ENCODE results near the gene CHST8.
"Not testable (repeated sequence)": the region's sequence is repeated elsewhere in the genome, so short reads cannot be mapped to it uniquely, and the experiment has no call there.

Gene CHST8

DNA sequence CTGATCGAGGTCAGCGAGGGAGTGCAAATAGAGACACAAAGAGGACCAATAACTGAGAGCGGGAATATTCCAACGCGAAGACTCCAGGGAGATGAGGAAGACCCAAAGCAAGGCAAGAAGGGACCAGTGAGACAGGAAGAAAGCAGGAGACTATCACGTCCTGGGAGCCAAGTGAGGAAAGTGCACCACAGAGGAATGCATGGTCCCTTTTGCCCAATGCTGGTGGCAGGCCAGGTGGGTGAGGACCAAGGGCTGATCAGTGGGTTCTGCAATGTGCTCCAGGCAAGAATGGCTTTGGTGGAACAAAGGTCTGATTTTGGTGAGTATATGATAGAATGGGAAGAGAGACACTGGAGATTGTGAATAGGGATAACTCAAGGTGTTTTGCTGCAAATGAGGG, 25.4 kb downstream of the CHST8 start:
- H3K9me3 Mint-ChIP-seq: no peaks in the 10 kb centered on the region
- H3K4me1 Mint-ChIP-seq: no peaks in the 10 kb centered on the region
- peaks cover 9% of the 10 kb centered on the region for H3K27me3 Mint-ChIP-seq
- no peak overlapping the region for H3K4me3 Mint-ChIP-seq
- no peaks in the 10 kb centered on the region for H3K36me3 Mint-ChIP-seq
- no peak overlapping the region for H3K27ac Mint-ChIP-seq

DNA sequence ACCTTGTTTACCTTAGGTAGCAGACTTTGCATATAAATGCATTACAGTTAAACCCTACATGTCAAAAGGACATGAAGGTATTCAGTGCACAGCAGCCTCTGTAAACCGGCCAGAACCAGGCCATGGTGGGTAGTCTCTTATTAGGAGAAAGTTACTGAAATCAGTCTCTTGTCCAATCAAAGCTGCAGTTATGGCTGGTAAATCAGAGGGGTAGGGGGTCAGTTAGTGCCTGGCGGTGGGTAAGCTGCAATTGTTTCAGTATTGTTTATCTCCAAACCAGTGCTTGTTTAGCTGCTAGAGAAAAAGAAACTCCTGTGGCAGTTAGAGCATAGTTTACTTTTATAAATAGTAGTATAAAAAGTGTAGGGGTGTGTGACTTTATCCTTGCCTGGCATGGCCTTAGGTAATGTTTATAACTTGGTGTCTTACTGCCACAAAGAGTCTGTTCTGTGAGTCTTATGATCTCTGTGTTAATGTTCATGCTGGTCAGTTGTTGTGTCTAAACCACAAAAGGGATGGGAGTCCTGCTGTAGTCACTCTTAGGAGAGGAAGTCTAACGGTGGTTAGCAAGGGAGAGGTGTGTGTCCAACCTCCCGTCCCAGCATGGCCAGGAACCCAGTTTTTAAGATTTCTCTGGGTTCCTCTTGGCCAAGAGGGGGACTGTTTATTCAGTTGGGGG, 28.0 kb downstream of the CHST8 start:
- H3K36me3 Mint-ChIP-seq: peaks cover 2% of the 10 kb centered on the region
- H3K4me1 Mint-ChIP-seq: no peaks in the 10 kb centered on the region
- no peak overlapping the region for H3K27ac Mint-ChIP-seq
- H3K4me3 Mint-ChIP-seq: no peak overlapping the region
- H3K27me3 Mint-ChIP-seq: peaks cover 11% of the 10 kb centered on the region
- peaks cover 9% of the 10 kb centered on the region for H3K9me3 Mint-ChIP-seq

DNA sequence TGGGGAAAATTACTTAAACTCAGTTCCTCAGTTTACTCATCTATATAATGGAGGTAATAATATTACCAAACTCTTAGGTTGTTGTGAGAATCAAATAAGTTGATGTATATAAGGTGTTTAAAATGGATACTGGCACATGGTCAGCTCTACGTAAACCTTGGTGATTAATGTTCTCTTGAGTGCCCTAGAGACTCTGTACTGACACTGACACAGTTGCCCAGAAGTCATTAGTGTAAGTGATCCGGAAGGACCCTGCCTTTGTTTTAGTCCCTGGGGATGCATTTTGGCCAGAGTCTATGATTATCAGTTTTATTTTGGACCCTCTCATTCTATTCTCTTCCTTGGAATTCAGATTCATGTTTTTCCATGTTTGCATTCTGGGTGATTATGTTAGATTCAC, 31.9 kb downstream of the CHST8 start:
- Mint-ChIP-seq H3K4me3 (no peak overlapping the region), H3K27ac (no peak overlapping the region), H3K9me3 (peaks cover 9% of the 10 kb centered on the region), H3K4me1 (no peaks in the 10 kb centered on the region), H3K36me3 (peaks cover 2% of the 10 kb centered on the region), H3K27me3 (peaks cover 8% of the 10 kb centered on the region)

DNA sequence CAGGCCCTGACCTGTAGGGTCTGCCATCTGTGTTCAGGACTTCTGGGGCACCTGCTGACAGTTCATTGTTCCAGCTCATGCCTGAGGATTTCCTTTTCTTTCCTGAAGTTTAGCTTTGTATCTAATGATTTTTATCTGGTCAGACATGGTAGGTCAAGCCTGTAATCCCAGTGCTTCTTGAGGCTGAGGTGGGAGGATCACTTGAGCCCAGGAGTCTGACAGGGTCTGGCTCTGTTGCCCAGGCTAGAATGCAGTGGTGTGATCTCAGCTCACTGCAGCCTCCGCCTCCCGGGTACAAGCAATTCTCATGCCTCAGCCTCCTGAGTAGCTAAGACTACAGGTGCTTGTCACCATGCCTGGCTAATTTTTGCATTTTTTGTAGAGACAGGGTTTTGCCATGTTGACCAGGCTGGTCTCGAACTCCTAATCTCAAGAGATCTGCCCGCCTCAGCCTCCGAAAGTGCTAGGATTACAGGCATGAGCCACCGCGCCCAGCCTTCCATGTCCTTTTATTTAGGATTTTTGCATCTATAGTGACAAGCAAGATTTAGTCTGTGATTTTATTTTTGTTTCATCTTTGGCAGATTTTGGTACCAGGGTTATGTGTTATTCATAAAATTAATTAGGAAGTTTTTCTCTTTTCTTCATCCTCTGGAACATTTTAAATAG, 33.2 kb downstream of the CHST8 start:
- Mint-ChIP-seq H3K9me3 (peaks cover 9% of the 10 kb centered on the region), H3K27me3 (peaks cover 8% of the 10 kb centered on the region), H3K27ac (no peak overlapping the region), H3K4me3 (no peak overlapping the region), H3K4me1 (no peaks in the 10 kb centered on the region), H3K36me3 (peaks cover 2% of the 10 kb centered on the region)

DNA sequence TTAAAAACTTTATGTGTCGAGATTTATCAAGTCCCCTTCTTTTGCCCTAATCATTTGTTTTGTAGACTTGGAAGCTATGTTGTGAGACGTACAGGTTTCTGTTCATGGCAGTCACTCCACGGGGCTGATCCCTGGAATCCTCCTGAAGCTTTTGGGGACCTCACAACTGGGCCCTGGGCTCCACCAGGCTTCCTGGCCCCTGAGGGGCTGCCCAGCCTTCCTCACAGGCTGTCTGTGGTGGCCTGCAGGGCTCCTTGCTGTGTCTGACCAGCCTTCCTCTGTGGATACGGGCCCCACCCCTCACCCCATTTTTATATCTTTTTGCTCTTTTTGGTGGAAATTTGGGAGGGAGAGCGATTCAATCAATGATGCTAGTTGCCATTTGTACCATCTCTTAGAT, 38.1 kb downstream of the CHST8 start:
- H3K27ac Mint-ChIP-seq: no peak overlapping the region
- H3K9me3 Mint-ChIP-seq: no peaks in the 10 kb centered on the region
- no peaks in the 10 kb centered on the region for H3K4me1 Mint-ChIP-seq
- H3K27me3 Mint-ChIP-seq: peaks cover 5% of the 10 kb centered on the region
- H3K4me3 Mint-ChIP-seq: no peak overlapping the region
- no peaks in the 10 kb centered on the region for H3K36me3 Mint-ChIP-seq

DNA sequence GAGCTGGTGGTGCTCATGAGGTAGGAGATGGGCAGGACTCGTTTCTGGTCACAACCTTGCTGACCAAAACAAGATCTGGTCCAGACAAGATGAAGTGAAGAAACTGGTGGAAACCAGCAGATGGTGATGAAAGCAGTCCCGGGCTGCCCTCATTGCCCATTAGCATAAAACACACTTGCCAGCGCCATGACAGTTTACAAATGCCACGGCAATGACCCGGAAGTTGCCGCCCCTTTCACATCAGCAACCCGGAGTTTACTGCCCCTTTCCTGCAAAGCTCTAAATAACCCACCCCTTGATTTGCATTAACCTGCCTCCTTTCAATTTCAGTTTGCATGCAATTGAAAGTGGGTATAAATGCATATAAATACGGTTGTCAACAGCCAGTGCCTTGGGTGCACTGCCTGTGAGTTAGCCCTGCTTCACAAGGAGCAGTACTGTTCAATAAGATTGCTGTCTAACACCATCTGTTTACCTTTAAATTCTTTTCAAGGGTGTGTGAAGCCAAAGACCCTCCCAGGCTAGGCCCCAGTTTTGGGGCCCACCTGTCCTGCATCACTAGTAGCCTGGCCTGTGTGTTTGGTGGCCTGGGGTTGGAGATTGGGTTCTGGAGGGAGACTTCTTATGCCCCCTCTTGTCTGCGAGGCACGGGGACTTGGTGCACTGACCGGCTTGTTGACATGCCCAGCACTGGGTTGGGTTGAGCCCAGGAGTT, 38.8 kb downstream of the CHST8 start:
- no peaks in the 10 kb centered on the region for H3K36me3 Mint-ChIP-seq
- peaks cover 3% of the 10 kb centered on the region for H3K27me3 Mint-ChIP-seq
- no peaks in the 10 kb centered on the region for H3K9me3 Mint-ChIP-seq
- H3K27ac Mint-ChIP-seq: no peak overlapping the region
- H3K4me3 Mint-ChIP-seq: no peak overlapping the region
- no peaks in the 10 kb centered on the region for H3K4me1 Mint-ChIP-seq

DNA sequence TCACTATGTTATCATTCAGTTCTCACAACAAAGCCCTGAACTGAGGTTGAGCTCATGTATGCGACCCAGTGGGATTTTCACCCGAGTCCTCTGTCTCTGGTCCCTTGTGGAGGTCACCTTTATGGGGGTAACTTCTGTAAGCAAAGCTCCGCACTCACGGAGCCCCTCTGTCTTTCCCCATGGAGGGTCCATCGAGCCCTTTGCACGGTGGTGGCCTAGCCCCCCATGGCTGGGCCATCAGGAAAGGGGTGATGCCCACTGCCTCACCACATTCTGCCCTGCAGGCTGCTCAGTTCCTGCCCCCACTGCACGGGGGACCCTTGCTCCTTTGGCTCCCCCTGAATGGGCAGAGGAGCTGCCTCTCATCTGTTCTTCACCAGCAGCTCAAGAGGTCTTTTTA, 39.6 kb downstream of the CHST8 start:
- no peaks in the 10 kb centered on the region for H3K9me3 Mint-ChIP-seq
- H3K27ac Mint-ChIP-seq: no peak overlapping the region
- no peak overlapping the region for H3K4me3 Mint-ChIP-seq
- H3K36me3 Mint-ChIP-seq: no peaks in the 10 kb centered on the region
- H3K27me3 Mint-ChIP-seq: peaks cover 3% of the 10 kb centered on the region
- no peaks in the 10 kb centered on the region for H3K4me1 Mint-ChIP-seq

DNA sequence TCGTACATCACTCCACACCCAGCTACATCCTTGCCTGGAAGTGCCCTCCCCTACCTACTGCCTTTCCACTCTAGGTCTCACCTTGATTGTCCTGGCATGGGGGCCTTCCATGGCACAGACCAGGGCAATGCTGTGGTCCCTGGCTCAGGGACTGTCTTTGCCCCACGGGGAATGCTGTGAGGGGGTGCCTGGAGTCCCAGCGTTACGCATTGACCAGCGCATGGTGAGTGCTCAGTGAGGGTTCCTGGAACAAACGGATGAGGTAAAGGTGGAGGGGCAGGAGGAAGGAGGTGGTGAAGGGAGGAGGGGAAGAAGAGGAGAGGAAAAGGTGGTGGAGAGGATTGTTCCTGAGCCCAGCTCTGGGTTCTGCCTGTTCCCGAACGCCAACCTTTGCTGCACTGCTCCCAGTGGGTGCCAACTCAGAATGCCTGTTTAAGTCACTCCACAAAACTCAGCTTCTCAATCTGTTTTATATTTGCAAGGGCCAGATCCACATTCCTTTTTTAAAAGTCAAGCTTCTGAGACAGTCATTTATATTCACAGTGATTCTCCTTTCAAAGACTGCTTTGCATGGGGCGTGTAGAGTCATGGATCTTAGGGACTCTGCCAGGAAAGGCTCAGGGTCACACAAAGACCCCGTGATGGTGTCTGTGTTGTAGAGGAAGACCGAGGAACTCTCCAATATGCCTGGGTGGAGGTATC, 40.8 kb downstream of the CHST8 start:
- Mint-ChIP-seq H3K4me1 (no peaks in the 10 kb centered on the region), H3K9me3 (no peaks in the 10 kb centered on the region), H3K4me3 (no peak overlapping the region), H3K27ac (no peak overlapping the region), H3K27me3 (peaks cover 3% of the 10 kb centered on the region), H3K36me3 (no peaks in the 10 kb centered on the region)

DNA sequence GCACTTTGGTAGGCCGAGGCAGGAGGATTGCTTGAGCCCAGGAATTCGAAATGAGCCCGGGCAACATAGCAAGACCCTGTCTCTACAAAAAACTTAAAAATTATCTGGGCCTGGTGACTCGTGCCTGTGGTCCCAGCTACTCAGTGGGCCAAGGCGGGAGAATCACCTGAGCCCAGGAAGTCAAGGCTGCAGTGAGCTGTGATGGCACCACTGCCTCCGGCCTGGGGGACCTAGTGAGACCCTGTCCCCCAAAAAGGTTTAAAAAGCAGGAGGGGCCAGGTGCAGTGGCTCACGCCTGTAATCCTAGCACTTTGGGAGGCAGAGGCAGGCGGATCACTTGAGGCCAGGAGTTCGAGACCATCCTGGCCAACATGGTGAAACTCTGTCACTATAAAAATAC, 41.6 kb downstream of the CHST8 start:
- not testable (repeated sequence) for H3K27ac Mint-ChIP-seq, H3K27me3 Mint-ChIP-seq, H3K9me3 Mint-ChIP-seq, H3K4me3 Mint-ChIP-seq, H3K4me1 Mint-ChIP-seq, H3K36me3 Mint-ChIP-seq

DNA sequence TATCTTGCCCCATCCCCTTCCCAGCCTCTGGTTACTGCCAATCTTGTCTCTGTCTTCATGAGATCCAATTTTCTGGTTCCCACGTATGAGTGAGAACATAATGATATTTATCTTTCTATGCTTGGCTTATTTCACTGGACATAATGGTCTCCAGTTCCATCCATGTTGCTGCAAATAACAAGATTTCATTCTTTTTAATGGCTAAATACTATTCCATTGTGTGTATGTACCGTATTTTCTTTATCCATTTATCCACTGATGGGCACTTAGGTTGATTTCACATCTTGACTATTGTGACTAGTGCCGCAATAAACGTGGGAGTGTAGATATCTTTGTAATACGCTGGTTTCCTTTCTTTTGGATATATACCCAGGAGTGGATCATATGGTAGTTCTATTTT, 43.0 kb downstream of the CHST8 start:
- H3K27me3 Mint-ChIP-seq: peaks cover 3% of the 10 kb centered on the region
- no peaks in the 10 kb centered on the region for H3K36me3 Mint-ChIP-seq
- no peaks in the 10 kb centered on the region for H3K9me3 Mint-ChIP-seq
- no peak overlapping the region for H3K27ac Mint-ChIP-seq
- H3K4me3 Mint-ChIP-seq: no peak overlapping the region
- H3K4me1 Mint-ChIP-seq: no peaks in the 10 kb centered on the region

DNA sequence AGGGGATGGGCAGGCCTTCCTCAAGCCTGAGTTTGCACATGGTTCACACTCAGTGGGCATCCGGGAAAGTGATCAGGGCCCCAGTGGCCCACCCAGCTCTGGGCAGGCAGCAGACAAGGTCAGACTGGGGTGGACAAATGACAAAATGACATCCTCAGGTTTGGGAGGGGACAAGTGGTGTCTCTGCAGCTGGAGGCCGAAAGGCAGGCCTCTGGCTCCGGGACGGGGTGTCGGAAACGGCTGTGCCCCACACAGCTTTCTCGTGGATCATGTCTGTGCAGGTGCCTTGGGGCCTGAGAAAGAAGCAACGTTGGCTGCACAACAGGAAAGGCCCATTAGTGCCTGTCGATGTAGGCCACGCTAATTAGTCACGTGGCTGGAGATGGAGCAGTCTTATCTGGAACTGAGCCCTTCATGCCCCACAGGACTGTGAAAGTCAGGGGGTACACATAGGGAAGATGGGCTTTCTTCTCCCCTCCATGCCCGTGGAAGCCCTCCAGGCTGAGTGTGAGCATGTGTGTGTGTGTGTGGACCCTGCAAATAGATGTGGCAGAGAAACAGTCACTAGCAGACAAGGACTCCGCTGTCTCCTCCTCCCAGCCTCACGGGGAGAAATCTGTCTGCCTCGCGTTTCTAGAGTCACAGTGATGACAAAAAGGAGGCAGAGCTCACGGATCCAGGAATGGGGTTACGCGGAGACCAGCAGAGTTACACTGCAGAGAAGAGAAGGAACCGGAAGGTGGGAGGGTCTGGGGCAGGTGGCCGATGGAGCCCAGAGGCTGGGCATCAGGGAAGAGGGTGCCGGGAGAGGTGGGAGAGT, 44.2 kb downstream of the CHST8 start:
- H3K4me3 Mint-ChIP-seq: no peak overlapping the region
- H3K9me3 Mint-ChIP-seq: no peaks in the 10 kb centered on the region
- peaks cover 3% of the 10 kb centered on the region for H3K27me3 Mint-ChIP-seq
- no peaks in the 10 kb centered on the region for H3K36me3 Mint-ChIP-seq
- no peak overlapping the region for H3K27ac Mint-ChIP-seq
- H3K4me1 Mint-ChIP-seq: no peaks in the 10 kb centered on the region

DNA sequence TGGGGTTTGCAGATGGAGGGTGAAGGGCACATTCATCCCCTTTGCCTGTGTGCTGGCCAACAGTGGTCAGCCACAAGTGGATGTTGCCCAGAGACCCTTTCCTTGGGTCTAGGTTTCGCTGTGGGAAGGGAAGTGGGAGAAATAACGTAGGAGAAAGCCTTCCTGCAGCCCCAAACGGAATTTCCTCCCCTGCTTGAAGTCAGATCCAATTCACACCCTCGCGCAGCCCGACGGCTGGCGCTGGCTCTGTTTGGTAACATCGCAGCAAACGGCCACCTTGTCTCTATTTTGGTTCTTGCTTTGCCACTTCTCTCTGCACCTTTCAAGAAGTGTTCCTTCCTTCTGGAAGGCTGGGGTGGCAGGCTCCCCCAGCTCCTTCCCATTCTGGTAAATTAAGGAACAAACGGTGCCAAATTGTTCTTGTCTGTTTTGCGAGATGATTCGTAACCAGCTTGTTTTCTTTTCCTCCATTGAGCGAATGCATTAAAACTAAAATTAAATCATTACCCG, 45.4 kb downstream of the CHST8 start:
- Mint-ChIP-seq H3K9me3 (no peaks in the 10 kb centered on the region), H3K27me3 (peaks cover 3% of the 10 kb centered on the region), H3K4me3 (no peak overlapping the region), H3K4me1 (no peaks in the 10 kb centered on the region), H3K27ac (no peak overlapping the region), H3K36me3 (no peaks in the 10 kb centered on the region)

DNA sequence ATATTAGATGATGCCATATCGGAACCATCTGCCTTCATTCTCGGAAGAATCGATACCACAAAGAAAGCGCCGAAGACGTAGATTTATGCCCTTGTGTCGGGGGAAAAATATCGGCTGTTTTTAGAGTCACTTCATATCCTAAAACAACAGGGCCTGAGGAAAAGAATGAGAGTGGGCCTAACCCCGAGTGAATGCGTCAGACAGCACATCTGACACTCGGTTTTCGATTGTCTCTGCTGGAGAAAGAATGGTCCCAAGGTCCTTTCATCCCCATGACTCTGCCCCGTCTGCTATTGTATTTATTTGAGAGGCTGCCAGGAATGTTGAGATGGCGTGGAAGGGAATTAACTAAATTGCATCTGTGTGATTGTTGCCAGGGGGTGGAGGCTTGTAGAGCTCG, 46.1 kb downstream of the CHST8 start:
- H3K9me3 Mint-ChIP-seq: no peaks in the 10 kb centered on the region
- H3K36me3 Mint-ChIP-seq: no peaks in the 10 kb centered on the region
- peaks cover 7% of the 10 kb centered on the region for H3K27me3 Mint-ChIP-seq
- no peak overlapping the region for H3K4me3 Mint-ChIP-seq
- no peak overlapping the region for H3K27ac Mint-ChIP-seq
- H3K4me1 Mint-ChIP-seq: no peaks in the 10 kb centered on the region

DNA sequence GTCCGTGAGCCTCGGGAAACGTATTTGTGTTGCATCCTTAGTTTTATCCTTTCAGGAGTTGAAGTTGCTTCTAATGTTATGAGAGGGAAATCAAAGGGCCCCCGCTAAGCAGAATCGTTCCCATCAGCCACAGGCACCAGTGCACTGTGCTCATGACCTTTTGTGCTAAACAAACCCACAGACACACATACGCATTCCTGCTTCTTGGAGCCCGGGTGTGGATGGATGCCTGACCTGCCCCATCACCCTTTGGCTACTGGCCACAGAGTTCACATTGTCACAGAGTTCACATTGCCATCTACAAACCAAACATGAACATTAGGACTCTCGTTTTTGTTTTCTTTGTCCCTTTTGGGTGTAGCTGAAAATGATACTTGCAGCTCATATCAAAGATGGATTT, 47.2 kb downstream of the CHST8 start:
- Mint-ChIP-seq H3K36me3 (no peaks in the 10 kb centered on the region), H3K9me3 (no peaks in the 10 kb centered on the region), H3K27ac (no peak overlapping the region), H3K27me3 (peaks cover 7% of the 10 kb centered on the region), H3K4me1 (no peaks in the 10 kb centered on the region), H3K4me3 (no peak overlapping the region)

DNA sequence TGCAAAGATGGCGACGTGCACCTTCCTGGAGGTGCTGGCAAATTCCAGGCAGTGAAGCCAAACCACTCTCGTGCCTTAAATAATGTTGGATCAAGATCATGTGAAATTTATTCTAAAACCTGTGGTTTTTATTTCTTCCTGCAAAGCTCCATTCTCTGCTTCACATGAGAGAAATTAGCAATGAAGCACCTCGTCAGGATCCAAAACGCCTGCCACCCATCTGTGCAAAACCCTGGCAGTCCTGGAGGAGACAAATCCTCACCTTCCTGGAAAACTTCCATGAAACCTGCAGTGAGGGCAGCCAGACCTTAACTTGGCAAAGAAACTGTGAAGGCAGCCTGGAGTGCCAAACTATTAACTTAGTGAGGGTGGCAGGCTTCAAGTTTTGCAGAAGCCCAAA, 47.6 kb downstream of the CHST8 start:
- Mint-ChIP-seq H3K9me3 (no peaks in the 10 kb centered on the region), H3K36me3 (no peaks in the 10 kb centered on the region), H3K4me1 (no peaks in the 10 kb centered on the region), H3K27me3 (peaks cover 7% of the 10 kb centered on the region), H3K27ac (no peak overlapping the region), H3K4me3 (no peak overlapping the region)
